Measurements from ENCODE around the gene NOSIP.

DNA sequence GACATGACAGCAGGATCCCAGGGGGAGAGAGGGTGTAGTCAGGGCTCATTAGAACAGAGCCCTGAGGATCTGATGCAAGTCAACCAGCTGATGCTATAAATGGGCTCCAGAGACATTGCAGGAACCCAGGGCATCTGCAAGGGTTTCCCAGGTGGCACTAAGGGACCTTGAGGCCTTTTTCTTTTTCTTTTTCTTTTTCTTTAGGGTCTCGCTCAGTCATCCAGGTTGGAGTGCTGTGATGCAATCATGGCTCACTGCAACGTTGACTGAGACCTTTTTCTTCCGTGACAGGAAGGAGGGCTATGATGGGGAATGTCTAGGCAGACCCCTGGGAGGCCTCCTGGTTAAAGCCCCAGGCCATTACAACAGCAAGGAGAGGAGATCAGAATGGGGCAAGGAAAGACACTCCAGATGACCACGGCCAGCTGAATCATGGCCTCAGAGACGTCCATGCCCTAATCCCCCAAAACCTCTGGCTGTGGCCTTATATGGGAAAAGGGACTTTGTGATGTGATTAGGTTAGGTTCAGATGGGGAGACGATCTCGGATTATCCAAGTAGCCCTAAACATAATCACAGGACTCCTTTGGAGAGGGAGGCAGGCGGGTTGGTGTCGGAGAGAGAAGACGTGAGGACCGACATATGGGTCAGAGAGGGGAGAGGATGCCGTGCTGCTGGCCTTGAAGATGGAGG is 72.4 kb downstream of the NOSIP start:
- no peak for TF ChIP-seq POLR2A (IDR thresholded peaks at IDR 0.05)
- TF ChIP-seq, protein P1, sequence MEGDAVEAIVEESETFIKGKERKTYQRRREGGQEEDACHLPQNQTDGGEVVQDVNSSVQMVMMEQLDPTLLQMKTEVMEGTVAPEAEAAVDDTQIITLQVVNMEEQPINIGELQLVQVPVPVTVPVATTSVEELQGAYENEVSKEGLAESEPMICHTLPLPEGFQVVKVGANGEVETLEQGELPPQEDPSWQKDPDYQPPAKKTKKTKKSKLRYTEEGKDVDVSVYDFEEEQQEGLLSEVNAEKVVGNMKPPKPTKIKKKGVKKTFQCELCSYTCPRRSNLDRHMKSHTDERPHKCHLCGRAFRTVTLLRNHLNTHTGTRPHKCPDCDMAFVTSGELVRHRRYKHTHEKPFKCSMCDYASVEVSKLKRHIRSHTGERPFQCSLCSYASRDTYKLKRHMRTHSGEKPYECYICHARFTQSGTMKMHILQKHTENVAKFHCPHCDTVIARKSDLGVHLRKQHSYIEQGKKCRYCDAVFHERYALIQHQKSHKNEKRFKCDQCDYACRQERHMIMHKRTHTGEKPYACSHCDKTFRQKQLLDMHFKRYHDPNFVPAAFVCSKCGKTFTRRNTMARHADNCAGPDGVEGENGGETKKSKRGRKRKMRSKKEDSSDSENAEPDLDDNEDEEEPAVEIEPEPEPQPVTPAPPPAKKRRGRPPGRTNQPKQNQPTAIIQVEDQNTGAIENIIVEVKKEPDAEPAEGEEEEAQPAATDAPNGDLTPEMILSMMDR (IDR thresholded peaks at IDR 0.05), result no peak

Measured in right lobe of liver (tissue), 4 donors.